Stomach (tissue), 4 donors: Measurements from ENCODE around the gene THTPA.

Experiments used
- POLR2A ChIP-seq, 4 donors: fragments of 450-650 bp; IDR thresholded peaks; one replicate each; pipeline ENCODE4 v1.6.1; 2016; ENCODE audit warnings: antibody characterized with exemption in 4 of 4, control low read depth in 2 of 4, mild to moderate bottlenecking in 1 of 4, moderate library complexity in 1 of 4
- POLR2AphosphoS5 ChIP-seq, 3 donors: sonication (generic); formaldehyde crosslinking; IDR thresholded peaks; one replicate each; pipeline ENCODE4 v1.6.1; 2016; ENCODE audit warnings: antibody characterized with exemption in 3 of 3
- TF ChIP-seq, protein P1 (sequence below), 7 experiments: fragments of 450-650 bp in 4 of 7; fragments of 200-600 bp in 3 of 7; sonication (generic) in 3 of 7; IDR thresholded peaks; one replicate each; pipeline ENCODE4 v1.5.1; 2016 to 2019; ENCODE audit warnings: antibody characterized with exemption in 7 of 7, control low read depth in 2 of 7, mild to moderate bottlenecking in 1 of 7

GRCh38 chr14:23578560-23579310, 22.7 kb downstream of the THTPA start, which contains the start of gene JPH4:
- TF ChIP-seq, protein P1, sequence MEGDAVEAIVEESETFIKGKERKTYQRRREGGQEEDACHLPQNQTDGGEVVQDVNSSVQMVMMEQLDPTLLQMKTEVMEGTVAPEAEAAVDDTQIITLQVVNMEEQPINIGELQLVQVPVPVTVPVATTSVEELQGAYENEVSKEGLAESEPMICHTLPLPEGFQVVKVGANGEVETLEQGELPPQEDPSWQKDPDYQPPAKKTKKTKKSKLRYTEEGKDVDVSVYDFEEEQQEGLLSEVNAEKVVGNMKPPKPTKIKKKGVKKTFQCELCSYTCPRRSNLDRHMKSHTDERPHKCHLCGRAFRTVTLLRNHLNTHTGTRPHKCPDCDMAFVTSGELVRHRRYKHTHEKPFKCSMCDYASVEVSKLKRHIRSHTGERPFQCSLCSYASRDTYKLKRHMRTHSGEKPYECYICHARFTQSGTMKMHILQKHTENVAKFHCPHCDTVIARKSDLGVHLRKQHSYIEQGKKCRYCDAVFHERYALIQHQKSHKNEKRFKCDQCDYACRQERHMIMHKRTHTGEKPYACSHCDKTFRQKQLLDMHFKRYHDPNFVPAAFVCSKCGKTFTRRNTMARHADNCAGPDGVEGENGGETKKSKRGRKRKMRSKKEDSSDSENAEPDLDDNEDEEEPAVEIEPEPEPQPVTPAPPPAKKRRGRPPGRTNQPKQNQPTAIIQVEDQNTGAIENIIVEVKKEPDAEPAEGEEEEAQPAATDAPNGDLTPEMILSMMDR (IDR thresholded peaks at IDR 0.05) = no peak
- TF ChIP-seq POLR2AphosphoS5 (IDR thresholded peaks at IDR 0.05) (no peak), POLR2A (IDR thresholded peaks at IDR 0.05) (no peak)
